Subcutaneous adipose tissue (tissue), 4 donors: ENCODE data around the gene TRHDE. TPM values are rescaled to one million over a fixed set of nuclear protein-coding genes. Genes with fewer than 3 reads are reported as not detected.

Experiments used
- CTCF ChIP-seq: fragments of 450-650 bp; IDR thresholded peaks from one replicate; pipeline ENCODE4 v1.5.1; 2016; ENCODE audit warnings: low read depth, mild to moderate bottlenecking, control low read depth, antibody characterized with exemption, moderate library complexity
- total RNA-seq, 4 donors: library from RNA; depleted of rRNA; stranded (reverse); fragments of >200 nt; gene quantifications; one replicate each; pipeline ENCODE4 v1.1.0, GENCODE V29; 2016

The TRHDE gene
- total RNA-seq, 4 donors from 2014 or later = 17.7 to 30.9 (median 26.1) TPM

DNA sequence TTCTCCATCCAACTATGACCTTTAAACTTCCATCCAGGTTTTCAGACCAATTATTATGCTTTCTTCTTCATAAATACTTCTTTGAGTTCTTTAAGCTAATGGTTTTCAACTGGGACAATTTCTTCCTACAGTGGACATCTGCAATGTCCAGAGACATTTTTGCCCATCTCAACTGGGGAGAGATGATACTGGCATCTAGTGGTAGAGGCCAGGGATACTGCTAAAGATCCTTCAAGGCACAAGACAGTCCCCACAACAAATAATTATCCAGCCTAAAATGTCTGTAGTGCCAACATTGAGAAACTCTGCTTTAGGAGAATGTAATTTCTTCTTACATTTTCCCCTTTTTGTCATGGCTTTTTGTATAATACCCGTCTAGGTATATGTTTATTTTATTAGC, 10.6 kb downstream of the TRHDE start:
- TF ChIP-seq CTCF = no peak

- no peak for TF ChIP-seq CTCF
These were observed 13.7 kb downstream of the TRHDE start for GRCh38 chr12:72285861-72286260.

DNA sequence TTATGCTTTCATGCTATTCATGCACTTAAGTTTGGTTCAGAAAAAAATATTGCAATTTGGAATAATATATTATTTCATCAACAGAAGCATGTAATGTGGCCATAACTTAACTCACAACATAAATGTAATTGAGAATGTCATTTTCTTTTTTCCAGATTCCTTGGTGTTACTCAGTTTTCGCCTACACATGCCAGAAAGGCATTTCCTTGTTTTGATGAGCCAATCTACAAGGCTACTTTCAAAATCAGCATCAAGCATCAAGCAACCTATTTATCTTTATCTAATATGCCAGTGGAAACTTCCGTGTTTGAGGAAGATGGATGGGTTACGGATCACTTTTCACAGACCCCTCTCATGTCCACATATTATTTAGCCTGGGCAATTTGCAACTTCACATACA, 14.4 kb downstream of the TRHDE start:
- no peak for TF ChIP-seq CTCF

- TF ChIP-seq CTCF = no peak
These were observed 16.3 kb downstream of the TRHDE start for GRCh38 chr12:72288436-72288835.

- no peak for TF ChIP-seq CTCF
These were observed 16.7 kb downstream of the TRHDE start for GRCh38 chr12:72288911-72289310.

DNA sequence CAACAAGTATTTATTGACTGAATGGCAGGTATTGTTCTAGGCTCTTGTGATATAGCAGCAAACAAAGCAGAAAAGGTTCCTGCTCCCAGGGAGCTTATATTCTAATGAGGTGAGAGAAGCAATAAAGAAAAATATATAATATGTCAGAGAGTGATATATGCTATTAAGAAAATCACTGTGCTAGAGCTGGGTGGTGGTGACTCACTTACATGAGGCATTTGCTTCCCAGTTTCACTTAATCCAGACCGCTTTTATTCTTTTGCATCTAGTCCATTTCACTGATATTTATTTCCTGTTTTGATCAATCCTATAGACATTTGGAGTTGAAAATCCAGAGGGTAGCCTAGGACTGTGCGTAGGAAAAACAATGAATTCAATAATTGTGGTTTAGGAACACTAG, 17.5 kb downstream of the TRHDE start:
- TF ChIP-seq CTCF = no peak

DNA sequence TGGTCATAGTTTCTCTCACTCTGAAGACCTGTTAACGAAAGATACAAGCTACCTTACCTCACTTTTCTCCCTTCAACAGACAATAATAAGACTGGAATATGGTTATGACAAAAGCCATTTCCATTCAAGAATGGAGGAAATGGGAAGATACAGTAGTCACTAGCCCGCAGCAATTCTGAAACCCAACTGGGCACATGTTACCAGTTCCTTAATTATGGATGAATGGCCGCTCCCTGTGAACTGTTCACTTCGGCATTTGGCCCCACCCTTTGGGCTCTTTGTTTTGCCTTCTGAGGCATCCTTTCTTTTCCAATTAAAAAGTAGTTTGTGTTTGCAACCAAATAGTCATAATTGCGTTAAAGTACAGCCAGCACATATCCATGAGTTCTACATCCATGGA, 19.0 kb downstream of the TRHDE start:
- TF ChIP-seq CTCF = no peak

DNA sequence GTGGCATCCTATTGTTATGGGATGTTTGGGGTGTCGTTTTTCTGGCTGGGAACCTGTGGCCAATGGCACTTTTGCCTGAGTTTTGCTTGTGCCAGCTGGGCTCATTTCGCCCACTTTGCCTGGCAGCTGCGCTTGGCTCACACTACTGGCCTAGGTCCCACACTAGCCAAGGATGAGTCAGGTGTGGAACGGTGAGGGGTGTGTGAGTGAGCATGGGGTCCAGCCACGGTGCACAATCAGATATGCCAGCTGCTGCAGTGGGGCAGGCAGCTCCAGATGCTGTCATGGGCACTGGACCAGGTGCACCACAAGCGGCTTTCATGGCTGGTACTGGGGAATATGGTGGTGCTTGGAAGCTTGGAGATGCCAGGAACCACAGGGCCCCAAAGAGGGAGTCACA, 21.5 kb downstream of the TRHDE start:
- no peak for TF ChIP-seq CTCF
